Ascending aorta (tissue), 2 donors: ENCODE measurements around the gene PGRMC2. TPM values are rescaled to one million over a fixed set of nuclear protein-coding genes. Genes with fewer than 3 reads are reported as not detected.
A peak's percentile ranks its signal among the peaks of the same experiment; 100 is the strongest.

Experiments
- DNase-seq, 2 donors: peaks; one replicate each; pipeline ENCODE4 v3.0.0-alpha.2; 2019; ENCODE audit warnings: low spot score in 2 of 2
- H3K27ac ChIP-seq, 2 donors: fragments of 200-600 bp; sonication (generic); one replicate each; pipeline ENCODE4 v1.5.1; 2016 to 2017; ENCODE audit warnings: mild to moderate bottlenecking in 1 of 2
- H3K27me3 ChIP-seq: fragments of 200-600 bp; sonication (generic); one replicate; pipeline ENCODE4 v1.5.1; 2017
- H3K36me3 ChIP-seq, 2 donors: fragments of 200-600 bp; sonication (generic); one replicate each; pipeline ENCODE4 v1.5.1; 2016
- H3K4me1 ChIP-seq, 2 donors: fragments of 200-600 bp; sonication (generic); one replicate each; pipeline ENCODE4 v1.5.1; 2016 to 2017; ENCODE audit warnings: mild to moderate bottlenecking in 1 of 2
- H3K4me3 ChIP-seq, 2 donors: fragments of 200-600 bp; sonication (generic); one replicate each; pipeline ENCODE4 v1.5.1; 2016 to 2017; ENCODE audit warnings: mild to moderate bottlenecking in 1 of 2
- H3K9me3 ChIP-seq, 2 donors: fragments of 200-600 bp; sonication (generic); one replicate each; pipeline ENCODE4 v1.5.1; 2016
- intact Hi-C: fragments of 100-400 bp; cut with DNase I; formaldehyde crosslinking; loops from one replicate; pipeline ENCODE4 v1.15.1; 2023
- total RNA-seq: library from RNA; depleted of rRNA; stranded (reverse); fragments of >200 nt; gene quantifications from one replicate; pipeline ENCODE4 v1.1.0, GENCODE V29; 2016
- TF ChIP-seq, protein P1 (sequence below), 3 experiments: fragments of 200-600 bp in 2 of 3; fragments of 450-650 bp in 1 of 3; sonication (generic) in 2 of 3; IDR thresholded peaks; one replicate each; pipeline ENCODE4 v1.5.1; 2016 to 2019; ENCODE audit warnings: antibody characterized with exemption in 3 of 3, mild to moderate bottlenecking in 1 of 3, moderate library complexity in 1 of 3

PGRMC2 gene
- total RNA-seq, 1 donor from 2014 or later = 16.5 TPM

DNA sequence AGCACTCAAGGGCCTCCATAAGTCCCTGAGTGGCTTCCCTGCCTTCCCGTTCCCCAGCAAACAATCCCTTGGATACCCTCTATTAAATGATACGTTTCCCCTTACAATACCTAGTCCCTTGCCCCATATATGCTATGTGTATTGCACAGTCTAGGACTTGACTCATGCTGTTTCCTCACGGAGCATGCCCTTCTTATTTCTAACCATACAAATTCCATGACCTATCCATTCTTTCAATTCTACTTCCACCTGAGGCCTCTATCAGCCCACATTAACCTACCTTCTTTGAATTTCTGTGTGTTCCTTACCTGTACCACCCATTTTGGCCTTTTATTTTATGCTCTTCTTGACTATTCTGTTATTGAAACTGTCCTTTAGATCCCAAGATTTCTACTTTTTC is 2.9 kb upstream of the PGRMC2 start:
- Histone ChIP-seq H3K27ac (no peak overlapping the region), H3K4me1 (peaks cover 0 to 6% of the 10 kb centered on the region in 2 donors), H3K4me3 (no peak overlapping the region), H3K36me3 (no peaks in the 10 kb centered on the region), H3K27me3 (no peaks in the 10 kb centered on the region), H3K9me3 (no peaks in the 10 kb centered on the region)
- intact Hi-C loops = no loop called here
- TF ChIP-seq, protein P1, sequence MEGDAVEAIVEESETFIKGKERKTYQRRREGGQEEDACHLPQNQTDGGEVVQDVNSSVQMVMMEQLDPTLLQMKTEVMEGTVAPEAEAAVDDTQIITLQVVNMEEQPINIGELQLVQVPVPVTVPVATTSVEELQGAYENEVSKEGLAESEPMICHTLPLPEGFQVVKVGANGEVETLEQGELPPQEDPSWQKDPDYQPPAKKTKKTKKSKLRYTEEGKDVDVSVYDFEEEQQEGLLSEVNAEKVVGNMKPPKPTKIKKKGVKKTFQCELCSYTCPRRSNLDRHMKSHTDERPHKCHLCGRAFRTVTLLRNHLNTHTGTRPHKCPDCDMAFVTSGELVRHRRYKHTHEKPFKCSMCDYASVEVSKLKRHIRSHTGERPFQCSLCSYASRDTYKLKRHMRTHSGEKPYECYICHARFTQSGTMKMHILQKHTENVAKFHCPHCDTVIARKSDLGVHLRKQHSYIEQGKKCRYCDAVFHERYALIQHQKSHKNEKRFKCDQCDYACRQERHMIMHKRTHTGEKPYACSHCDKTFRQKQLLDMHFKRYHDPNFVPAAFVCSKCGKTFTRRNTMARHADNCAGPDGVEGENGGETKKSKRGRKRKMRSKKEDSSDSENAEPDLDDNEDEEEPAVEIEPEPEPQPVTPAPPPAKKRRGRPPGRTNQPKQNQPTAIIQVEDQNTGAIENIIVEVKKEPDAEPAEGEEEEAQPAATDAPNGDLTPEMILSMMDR (IDR thresholded peaks at IDR 0.05) = no peak
- DNase-seq = no peak

DNA sequence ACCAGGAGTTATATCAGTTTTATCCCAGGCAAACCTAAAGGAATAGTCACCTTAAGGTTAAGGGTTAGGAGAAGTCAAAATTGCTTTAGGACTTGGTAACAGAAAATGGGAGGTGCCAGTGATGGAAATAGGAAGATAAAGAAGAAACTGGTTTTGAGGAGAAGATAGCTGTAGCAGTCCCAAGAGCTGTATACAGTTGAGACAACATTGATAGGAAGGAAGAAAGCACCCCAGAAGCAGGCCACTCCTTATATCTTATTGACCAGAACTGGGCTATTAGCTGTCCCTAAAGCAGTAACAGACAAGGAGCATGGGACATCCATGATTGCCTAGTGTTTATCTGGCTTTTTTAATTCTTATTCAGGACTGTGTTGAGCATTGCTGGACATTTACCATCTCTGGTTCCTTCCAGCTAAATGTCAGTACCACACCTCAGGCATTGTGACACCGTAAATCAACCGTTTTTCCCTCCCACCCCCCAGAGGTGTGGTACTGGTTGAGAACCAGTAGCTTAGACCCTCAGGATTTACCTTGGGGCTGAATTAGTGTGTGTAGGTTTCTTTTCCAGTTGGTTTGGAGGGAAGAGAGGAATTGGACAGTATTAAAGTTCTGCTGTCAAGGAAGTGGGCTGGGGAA is 2.0 kb upstream of the PGRMC2 start:
- intact Hi-C loops = loop anchor here (2.0 to 10.0 kb wide), 8 partner anchors 81 to 803 kb away; partner anchors contain the start of genes HSPA4L and SCLT1
- no peaks in the 10 kb centered on the region for H3K27me3 ChIP-seq
- peaks cover 0 to 11% of the 10 kb centered on the region in 2 donors for H3K4me1 ChIP-seq
- no peak overlapping the region for H3K4me3 ChIP-seq
- H3K36me3 ChIP-seq = no peaks in the 10 kb centered on the region
- TF ChIP-seq, protein P1 (IDR thresholded peaks at IDR 0.05) = no peak
- H3K9me3 ChIP-seq = no peaks in the 10 kb centered on the region
- no peak overlapping the region for H3K27ac ChIP-seq
- no peak for DNase-seq

DNA sequence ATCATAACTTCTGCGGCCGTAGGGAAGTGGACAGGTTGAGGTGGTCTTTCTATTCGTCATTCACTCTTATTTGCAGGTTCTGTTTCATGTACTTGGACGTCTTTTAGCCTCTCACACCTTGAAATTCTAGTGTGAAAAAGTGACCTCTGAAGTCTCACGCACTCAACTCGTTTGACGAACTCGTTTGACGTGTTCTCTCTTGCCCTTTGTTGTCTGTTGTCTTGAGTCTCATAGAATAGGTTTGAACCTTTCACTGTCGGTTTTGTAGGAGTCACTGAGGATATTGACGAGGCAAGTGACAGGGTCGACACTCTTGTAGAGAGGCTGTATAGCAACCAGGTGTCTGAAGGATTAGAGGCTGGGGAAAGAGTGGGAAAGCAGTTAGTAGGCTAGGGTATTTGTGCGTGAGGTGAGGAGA is 1.1 kb upstream of the PGRMC2 start:
- Histone ChIP-seq H3K4me3 (peak overlapping the region; percentile 91 to 93), H3K27ac (peak overlapping the region; percentile 92 to 93), H3K4me1 (peaks cover 0 to 11% of the 10 kb centered on the region in 2 donors), H3K36me3 (no peaks in the 10 kb centered on the region), H3K9me3 (no peaks in the 10 kb centered on the region), H3K27me3 (no peaks in the 10 kb centered on the region)
- intact Hi-C loops = loop anchor here (1.0 to 10.0 kb wide), 9 partner anchors 82 to 804 kb away; partner anchors contain the start of genes HSPA4L and SCLT1
- TF ChIP-seq, protein P1 (IDR thresholded peaks at IDR 0.05) = no peak
- no peak for DNase-seq

DNA sequence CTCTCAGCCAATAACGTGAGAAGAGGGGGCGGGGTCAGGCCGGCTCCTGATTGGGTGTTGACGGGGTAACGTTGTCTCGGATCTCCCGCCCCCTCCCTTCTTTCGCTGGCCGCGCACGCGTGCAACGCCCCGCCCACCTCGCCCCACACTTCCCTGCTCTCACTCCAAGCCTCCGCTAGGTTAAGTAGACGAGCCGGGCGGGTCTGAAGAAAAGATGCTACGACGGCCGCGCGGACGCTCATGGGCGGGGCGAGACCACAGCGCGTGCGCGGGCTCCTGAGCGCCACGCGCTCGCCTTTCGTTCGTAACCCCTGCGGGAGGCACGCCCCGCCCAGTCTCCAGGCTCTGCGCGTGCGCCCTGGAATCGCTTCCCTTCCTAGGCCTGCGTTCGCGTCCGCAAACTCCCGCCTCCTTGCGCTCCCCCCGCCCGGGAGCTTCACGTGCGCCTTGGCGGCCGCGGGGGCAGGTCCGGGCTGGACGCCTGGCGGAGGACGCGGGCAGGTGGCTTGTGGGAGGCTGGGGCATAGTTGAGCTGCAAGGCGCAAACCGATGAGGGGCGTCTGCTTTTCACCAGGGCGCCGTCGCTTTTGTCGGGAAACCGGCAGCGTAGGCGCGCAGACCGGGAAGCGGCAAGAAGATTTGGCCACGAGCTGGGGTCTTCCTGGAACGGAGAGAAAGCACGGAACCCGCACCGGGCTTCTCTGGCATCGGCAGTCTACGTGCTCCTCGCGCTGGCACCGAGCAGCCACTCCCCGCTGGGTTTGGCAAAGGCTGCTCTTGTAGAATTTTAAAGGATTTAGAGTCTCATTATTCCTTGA is 467 bp upstream of the PGRMC2 start:
- intact Hi-C loops = loop anchor here (1.0 to 10.0 kb wide), 11 partner anchors 83 to 804 kb away; partner anchors contain the start of genes HSPA4L, LARP1B and SCLT1
- H3K36me3 ChIP-seq = no peaks in the 10 kb centered on the region
- H3K27ac ChIP-seq = peak overlapping the region; percentile 92 to 93
- peak; percentile 99 to 100 for DNase-seq
- H3K27me3 ChIP-seq = no peaks in the 10 kb centered on the region
- TF ChIP-seq, protein P1 (IDR thresholded peaks at IDR 0.05) = peak in 2 of 3 experiments; percentile 34 to 48
- peak overlapping the region; percentile 91 to 93 for H3K4me3 ChIP-seq
- H3K4me1 ChIP-seq = peaks cover 0 to 11% of the 10 kb centered on the region in 2 donors
- no peaks in the 10 kb centered on the region for H3K9me3 ChIP-seq

DNA sequence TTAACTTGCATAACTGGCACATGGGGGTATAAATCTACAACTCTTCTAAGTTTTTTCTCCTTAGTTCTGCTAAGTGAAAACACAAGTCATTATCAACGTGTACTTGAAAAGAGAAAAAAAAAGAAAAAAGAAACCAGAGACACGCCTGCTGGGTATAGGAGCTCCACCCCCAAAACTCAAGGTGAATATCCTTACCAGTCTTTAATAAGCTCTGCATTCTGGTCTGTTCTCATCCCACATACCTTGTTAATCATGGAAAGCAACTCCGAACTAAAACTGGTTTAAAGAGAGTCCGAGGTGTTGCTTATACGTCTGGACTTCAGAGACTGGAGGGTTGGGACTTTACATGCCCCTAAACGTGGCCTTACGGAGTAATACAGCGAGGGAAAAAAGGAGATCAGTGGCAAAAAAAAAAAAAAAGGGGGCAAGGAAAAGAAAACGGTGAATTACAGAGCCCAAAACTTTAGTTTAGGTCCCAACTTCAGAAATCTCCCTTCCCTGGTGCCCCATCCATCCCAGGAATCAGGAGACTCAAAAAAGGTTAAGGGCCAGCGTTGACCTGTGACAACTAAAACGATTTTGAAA is 1.0 kb downstream of the PGRMC2 start:
- intact Hi-C loops = loop anchor here (1.0 to 10.0 kb wide), 8 partner anchors 100 to 806 kb away; partner anchors contain the start of genes HSPA4L, LARP1B and SCLT1

More for the DNA sequence above, 1.0 kb downstream of the PGRMC2 start:
- Histone ChIP-seq H3K9me3 (no peaks in the 10 kb centered on the region), H3K27ac (peak overlapping the region; percentile 92 to 93), H3K4me1 (peaks cover 0 to 11% of the 10 kb centered on the region in 2 donors), H3K27me3 (no peaks in the 10 kb centered on the region), H3K36me3 (no peaks in the 10 kb centered on the region), H3K4me3 (peak overlapping the region; percentile 91 to 93)
- DNase-seq = no peak
- TF ChIP-seq, protein P1 (IDR thresholded peaks at IDR 0.05) = no peak
